ENCODE results near the gene EPOP.

DNA sequence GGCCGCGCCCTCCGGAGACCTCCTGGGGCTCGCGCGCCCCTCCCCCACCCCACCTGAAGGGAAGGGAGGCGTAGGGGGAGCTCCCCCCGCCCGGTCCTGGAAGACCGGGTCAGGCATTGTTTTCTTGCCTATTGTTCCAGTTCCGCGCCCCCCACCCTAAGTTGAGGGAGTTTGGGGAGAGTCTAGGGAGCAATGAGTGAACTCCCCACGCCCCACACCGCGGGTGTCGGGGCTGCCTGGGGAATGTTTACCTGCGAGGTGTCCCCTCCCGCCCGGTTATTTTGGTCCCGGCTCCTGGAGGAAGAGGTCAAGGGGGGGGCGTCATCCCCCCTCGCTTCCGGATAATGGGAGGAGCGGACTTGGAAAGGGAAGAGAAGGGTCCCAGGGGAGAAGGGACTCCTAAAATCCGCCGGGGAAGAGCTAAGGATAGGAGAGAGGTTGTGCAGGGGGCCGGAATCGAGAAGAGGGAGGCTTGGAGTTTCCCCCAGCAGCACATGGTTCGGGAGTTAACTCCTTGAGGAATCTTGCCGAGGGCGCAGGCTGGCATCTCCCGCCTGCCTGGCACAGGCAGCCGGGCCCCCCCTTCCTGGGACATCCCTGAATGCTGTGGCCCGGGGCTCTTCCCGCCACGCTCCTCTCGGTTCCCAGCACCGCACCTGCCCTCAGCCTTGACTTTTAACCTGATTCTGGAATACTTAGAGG is 31.2 kb upstream of the EPOP start:
- TF ChIP-seq FOXA1 (IDR thresholded peaks at IDR 0.05): no peak
- TF ChIP-seq YY1 (IDR thresholded peaks at IDR 0.05): no peak
- no peak for TF ChIP-seq SP1 (IDR thresholded peaks at IDR 0.05)
- TF ChIP-seq, protein P1, sequence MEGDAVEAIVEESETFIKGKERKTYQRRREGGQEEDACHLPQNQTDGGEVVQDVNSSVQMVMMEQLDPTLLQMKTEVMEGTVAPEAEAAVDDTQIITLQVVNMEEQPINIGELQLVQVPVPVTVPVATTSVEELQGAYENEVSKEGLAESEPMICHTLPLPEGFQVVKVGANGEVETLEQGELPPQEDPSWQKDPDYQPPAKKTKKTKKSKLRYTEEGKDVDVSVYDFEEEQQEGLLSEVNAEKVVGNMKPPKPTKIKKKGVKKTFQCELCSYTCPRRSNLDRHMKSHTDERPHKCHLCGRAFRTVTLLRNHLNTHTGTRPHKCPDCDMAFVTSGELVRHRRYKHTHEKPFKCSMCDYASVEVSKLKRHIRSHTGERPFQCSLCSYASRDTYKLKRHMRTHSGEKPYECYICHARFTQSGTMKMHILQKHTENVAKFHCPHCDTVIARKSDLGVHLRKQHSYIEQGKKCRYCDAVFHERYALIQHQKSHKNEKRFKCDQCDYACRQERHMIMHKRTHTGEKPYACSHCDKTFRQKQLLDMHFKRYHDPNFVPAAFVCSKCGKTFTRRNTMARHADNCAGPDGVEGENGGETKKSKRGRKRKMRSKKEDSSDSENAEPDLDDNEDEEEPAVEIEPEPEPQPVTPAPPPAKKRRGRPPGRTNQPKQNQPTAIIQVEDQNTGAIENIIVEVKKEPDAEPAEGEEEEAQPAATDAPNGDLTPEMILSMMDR (IDR thresholded peaks at IDR 0.05; ENCODE audit: low read depth, low read length, missing input control): no peak
- TF ChIP-seq HNF4A (conservative IDR thresholded peaks at IDR 0.05): no peak
- TF ChIP-seq RAD21 (IDR thresholded peaks at IDR 0.05): no peak
- TF ChIP-seq ZBTB33 (IDR thresholded peaks at IDR 0.05): no peak
- no peak for TF ChIP-seq HNF4G (IDR thresholded peaks at IDR 0.05)
- no peak for TF ChIP-seq RXRA (IDR thresholded peaks at IDR 0.05)
